DOHH2 (cell line): ENCODE results near the gene NKG7.

ENCODE experiments used
- H3F3A ChIP-seq: fragments of 200-600 bp; sonication (generic), shearing (Covaris generic); 2 replicates; pipeline ENCODE4 v1.6.0; 2016; ENCODE audit warnings: antibody characterized with exemption, mild to moderate bottlenecking; ENCODE audit not compliant: control insufficient read depth, insufficient read depth
- H3K27ac ChIP-seq: fragments of 200-600 bp; sonication (generic); 2 replicates; pipeline ENCODE4 v1.5.1; 2014; ENCODE audit warnings: low read depth, mild to moderate bottlenecking, low read length, moderate library complexity
- H3K27me3 ChIP-seq: fragments of 200-600 bp; sonication (generic); 2 replicates; pipeline ENCODE4 v1.6.1; 2014; ENCODE audit warnings: mild to moderate bottlenecking, low read length, mixed read lengths; ENCODE audit not compliant: control insufficient read depth
- H3K36me3 ChIP-seq: fragments of 200-600 bp; sonication (generic); 2 replicates; pipeline ENCODE4 v1.6.1; 2014; ENCODE audit warnings: mild to moderate bottlenecking, low read length, moderate library complexity, mixed read lengths; ENCODE audit not compliant: control insufficient read depth
- H3K4me1 ChIP-seq: fragments of 200-600 bp; sonication (generic); 2 replicates; pipeline ENCODE4 v1.6.1; 2014; ENCODE audit warnings: mild to moderate bottlenecking, low read length, mixed read lengths; ENCODE audit not compliant: control insufficient read depth
- H3K4me2 ChIP-seq: fragments of 200-600 bp; sonication (generic); 2 replicates; pipeline ENCODE4 v1.6.0; 2014; ENCODE audit warnings: mild to moderate bottlenecking, low read length, moderate library complexity
- H3K4me3 ChIP-seq: fragments of 200-600 bp; sonication (generic); 2 replicates; pipeline ENCODE4 v1.5.1; 2014; ENCODE audit warnings: mild to moderate bottlenecking, low read length, mixed read lengths
- H3K79me2 ChIP-seq: fragments of 200-600 bp; sonication (generic); 2 replicates; pipeline ENCODE4 v1.6.1; 2014; ENCODE audit warnings: mild to moderate bottlenecking, low read length, mixed read lengths; ENCODE audit not compliant: control insufficient read depth
- H3K9me2 ChIP-seq: fragments of 200-600 bp; sonication (generic); replicated peaks from 2 replicates; pipeline ENCODE4 v1.6.1; 2014; ENCODE audit warnings: mild to moderate bottlenecking, low read length, mixed read lengths; ENCODE audit not compliant: control insufficient read depth
- H3K9me3 ChIP-seq: fragments of 200-600 bp; sonication (generic); 2 replicates; pipeline ENCODE4 v1.6.1; 2014; ENCODE audit warnings: antibody characterized with exemption, low read length, mixed read lengths; ENCODE audit not compliant: control insufficient read depth, insufficient read depth
- H4K20me1 ChIP-seq: fragments of 200-600 bp; sonication (generic); 2 replicates; pipeline ENCODE4 v1.6.0; 2014; ENCODE audit warnings: low read depth, mild to moderate bottlenecking, antibody characterized with exemption, low read length, moderate library complexity; ENCODE audit not compliant: control insufficient read depth, insufficient read depth
- EZH2phosphoT487 ChIP-seq: fragments of 200-600 bp; sonication (generic); IDR thresholded peaks from 2 replicates; pipeline ENCODE4 v1.6.1; 2017; ENCODE audit warnings: borderline replicate concordance, mild to moderate bottlenecking, antibody characterized with exemption, low read length, moderate library complexity, mixed read lengths
- TF ChIP-seq, protein P1 (sequence below): fragments of 200-600 bp; sonication (generic); IDR thresholded peaks from one replicate; pipeline ENCODE4 v1.5.1; 2014; ENCODE audit warnings: antibody characterized with exemption, mild to moderate bottlenecking, low read depth, low read length; ENCODE audit not compliant: poor library complexity, severe bottlenecking

NKG7 gene

DNA sequence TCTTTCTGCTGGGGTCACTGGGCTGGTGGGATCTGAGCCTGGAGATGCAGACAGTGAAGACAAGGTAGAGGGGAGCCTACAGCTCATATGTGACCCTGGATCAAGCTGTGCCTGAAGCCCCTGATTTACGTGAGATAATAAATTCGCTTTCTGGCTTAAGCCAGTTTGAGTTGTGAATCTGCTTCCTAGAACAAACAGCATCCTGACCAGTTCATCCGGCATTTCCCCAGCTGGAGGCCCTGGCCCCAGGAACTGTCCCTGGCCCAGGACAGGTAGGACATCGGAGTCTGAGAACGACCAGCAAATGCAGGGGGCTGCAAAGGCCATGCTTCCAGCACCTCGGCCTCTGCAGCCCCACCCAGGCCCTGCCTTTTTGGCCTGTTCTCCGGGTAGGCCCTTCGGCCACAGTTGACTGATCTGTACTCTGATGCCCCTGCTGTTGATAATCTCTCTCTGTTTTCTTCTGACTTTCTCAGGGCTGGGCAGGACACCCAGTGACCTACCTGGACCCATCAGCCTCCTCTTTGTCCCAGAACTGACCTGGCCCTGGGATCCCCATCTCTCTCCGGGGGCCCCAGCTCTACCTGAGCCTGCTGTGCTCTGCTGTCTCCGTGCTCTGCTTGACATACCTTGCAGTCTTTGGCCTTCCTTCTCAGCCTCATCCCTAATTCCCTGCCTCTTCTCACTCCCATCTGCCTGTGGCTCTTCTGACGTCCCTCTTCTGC lies 21.0 kb downstream of the NKG7 start:
- Histone ChIP-seq H3K4me1 (no peaks in the 10 kb centered on the region), H3K36me3 (peaks cover 7% of the 10 kb centered on the region; the same call in 1 of the 2 replicates), H4K20me1 (no peaks in the 10 kb centered on the region), H3K79me2 (no peaks in the 10 kb centered on the region), H3K9me3 (no peaks in the 10 kb centered on the region), H3K4me3 (no peak overlapping the region), H3K9me2 (no peaks in the 10 kb centered on the region), H3K27me3 (no peaks in the 10 kb centered on the region), H3F3A (peaks cover 5% of the 10 kb centered on the region; the same call in 1 of the 2 replicates), H3K4me2 (no peak overlapping the region), H3K27ac (no peak overlapping the region)
- TF ChIP-seq EZH2phosphoT487, result no peak
- TF ChIP-seq, protein P1, sequence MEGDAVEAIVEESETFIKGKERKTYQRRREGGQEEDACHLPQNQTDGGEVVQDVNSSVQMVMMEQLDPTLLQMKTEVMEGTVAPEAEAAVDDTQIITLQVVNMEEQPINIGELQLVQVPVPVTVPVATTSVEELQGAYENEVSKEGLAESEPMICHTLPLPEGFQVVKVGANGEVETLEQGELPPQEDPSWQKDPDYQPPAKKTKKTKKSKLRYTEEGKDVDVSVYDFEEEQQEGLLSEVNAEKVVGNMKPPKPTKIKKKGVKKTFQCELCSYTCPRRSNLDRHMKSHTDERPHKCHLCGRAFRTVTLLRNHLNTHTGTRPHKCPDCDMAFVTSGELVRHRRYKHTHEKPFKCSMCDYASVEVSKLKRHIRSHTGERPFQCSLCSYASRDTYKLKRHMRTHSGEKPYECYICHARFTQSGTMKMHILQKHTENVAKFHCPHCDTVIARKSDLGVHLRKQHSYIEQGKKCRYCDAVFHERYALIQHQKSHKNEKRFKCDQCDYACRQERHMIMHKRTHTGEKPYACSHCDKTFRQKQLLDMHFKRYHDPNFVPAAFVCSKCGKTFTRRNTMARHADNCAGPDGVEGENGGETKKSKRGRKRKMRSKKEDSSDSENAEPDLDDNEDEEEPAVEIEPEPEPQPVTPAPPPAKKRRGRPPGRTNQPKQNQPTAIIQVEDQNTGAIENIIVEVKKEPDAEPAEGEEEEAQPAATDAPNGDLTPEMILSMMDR, result no peak

DNA sequence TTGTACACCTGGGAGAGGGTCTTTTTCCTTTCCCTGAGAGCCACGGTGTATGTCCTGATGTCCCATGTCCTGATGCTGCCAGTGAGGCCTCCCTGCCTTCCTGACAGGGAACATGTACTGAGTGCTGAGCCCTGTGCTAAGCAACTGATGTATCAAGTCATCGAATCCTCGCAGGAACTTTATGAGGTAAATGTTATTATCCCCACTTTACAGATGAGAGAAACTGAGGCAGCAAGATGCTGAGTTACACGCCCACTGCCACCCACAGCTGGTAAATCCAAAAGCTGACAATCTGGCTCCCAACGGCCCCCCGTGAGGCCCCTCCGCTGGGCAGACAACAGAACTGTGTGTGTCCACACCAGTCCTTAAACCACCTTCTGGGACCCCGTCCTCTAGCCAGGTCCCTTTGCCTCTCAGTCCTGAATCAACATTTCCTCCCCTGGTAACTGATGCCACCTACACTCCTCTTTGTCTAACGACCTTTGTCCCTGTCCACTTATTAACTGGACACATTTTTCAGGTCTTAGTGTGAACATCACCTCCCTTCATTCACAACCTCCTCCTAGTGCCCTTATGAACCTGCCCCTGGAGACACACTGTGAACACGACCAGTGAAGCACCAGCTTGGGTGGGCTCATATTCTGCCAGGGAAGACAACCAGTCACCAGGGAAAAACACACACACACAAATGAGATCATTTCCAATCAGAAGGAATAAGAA lies 25.1 kb downstream of the NKG7 start:
- Histone ChIP-seq H3K4me2 (no peak overlapping the region), H3K4me3 (no peak overlapping the region), H3K9me2 (no peaks in the 10 kb centered on the region), H3K27ac (no peak overlapping the region), H3K9me3 (no peaks in the 10 kb centered on the region), H3K36me3 (peaks cover 11% of the 10 kb centered on the region; the same call in 1 of the 2 replicates), H3K79me2 (no peaks in the 10 kb centered on the region), H3K27me3 (no peaks in the 10 kb centered on the region), H3F3A (peaks cover 10% of the 10 kb centered on the region; the same call in 1 of the 2 replicates), H3K4me1 (0 out of 2 replicates have a peak, but pooled peaks cover 5% of the 10 kb centered on the region), H4K20me1 (no peaks in the 10 kb centered on the region)
- TF ChIP-seq, protein P1, result no peak
- TF ChIP-seq EZH2phosphoT487, result no peak

DNA sequence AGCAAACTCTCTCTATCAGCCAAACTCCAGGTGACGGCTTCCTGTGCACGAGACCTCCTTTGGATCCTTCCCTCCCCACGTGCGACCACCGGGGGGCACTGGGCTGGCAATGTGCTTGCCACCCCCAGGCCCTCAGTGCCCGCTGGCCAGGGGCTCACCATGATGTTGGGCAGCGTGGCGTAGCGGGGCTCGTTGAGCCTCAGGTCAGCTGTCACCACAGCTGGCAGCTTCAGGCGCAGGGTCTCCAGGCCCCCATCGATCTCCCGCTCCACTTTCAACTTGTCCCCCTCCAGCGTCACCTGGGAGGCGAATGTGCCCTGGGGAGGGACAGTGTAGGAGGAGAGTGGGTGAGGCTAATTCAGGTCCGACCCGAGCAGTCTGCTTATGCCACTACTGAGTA lies 25.7 kb downstream of the NKG7 start:
- no peak overlapping the region for H3K4me3 ChIP-seq
- 0 out of 2 replicates have a peak, but pooled peaks cover 5% of the 10 kb centered on the region for H3K4me1 ChIP-seq
- no peaks in the 10 kb centered on the region; the same call in 1 of the 2 replicates for H3K27me3 ChIP-seq
- H3K4me2 ChIP-seq, result no peak overlapping the region
- no peaks in the 10 kb centered on the region for H3K9me3 ChIP-seq
- no peaks in the 10 kb centered on the region for H4K20me1 ChIP-seq
- TF ChIP-seq, protein P1, result no peak
- TF ChIP-seq EZH2phosphoT487, result no peak
- H3K79me2 ChIP-seq, result no peaks in the 10 kb centered on the region
- H3K9me2 ChIP-seq, result no peaks in the 10 kb centered on the region
- H3K36me3 ChIP-seq, result peaks cover 11% of the 10 kb centered on the region; the same call in 1 of the 2 replicates
- peaks cover 10% of the 10 kb centered on the region; the same call in 1 of the 2 replicates for H3F3A ChIP-seq
- no peak overlapping the region for H3K27ac ChIP-seq
